Suprapubic skin (tissue), 4 donors: ENCODE results near the gene CLK1.

Source experiments
- CTCF ChIP-seq, 2 donors: fragments of 200-600 bp in 1 of 2; fragments of 450-650 bp in 1 of 2; sonication (generic) in 1 of 2; IDR thresholded peaks; one replicate each; pipeline ENCODE4 v1.5.1; 2016 to 2019; ENCODE audit warnings: antibody characterized with exemption in 2 of 2, mild to moderate bottlenecking in 1 of 2, moderate library complexity in 1 of 2
- EP300 ChIP-seq: sonication (generic); formaldehyde crosslinking; IDR thresholded peaks from one replicate; pipeline ENCODE4 v1.6.1; 2017; ENCODE audit warnings: antibody characterized with exemption
- POLR2A ChIP-seq, 2 donors: fragments of 450-650 bp; IDR thresholded peaks; one replicate each; pipeline ENCODE4 v1.6.1; 2017; ENCODE audit warnings: antibody characterized with exemption in 2 of 2, mild to moderate bottlenecking in 2 of 2, moderate library complexity in 2 of 2
- POLR2AphosphoS5 ChIP-seq, 3 donors: sonication (generic); formaldehyde crosslinking; IDR thresholded peaks; one replicate each; pipeline ENCODE4 v1.6.1; 2017; ENCODE audit warnings: antibody characterized with exemption in 3 of 3

DNA sequence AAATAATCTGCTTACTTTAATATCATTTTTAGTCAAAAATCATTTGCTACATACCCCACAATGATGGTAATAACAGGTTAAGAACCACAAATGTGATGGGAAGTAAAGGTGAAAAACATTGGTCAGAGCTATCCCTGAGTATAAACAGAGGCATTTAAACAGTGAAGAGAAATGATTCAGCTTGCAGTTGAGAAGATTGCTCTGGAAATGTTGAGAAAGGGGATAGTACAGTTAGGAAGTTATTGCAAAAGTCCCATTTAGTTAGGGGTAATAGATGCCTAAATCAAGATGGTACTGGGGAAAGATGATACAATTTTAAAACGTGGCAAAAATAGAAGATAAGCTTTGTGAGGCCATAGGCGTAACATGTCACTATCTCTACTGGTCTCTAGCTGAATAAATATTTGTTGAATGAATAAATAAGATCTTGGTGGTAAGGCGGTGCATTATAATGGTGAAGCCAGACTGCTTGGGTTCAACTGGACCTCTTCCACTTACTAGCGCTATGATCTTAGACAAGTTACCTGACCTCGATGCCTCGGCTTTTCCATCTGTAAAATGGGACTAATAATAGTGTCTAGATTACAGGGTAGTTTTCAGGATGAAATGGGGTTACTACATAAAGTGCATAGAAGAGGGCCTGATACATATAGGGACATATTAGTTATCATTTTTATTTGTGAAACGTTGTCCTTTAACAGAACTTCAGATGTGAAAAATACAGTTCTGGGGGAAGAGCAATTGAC is 54.8 kb downstream of the CLK1 start:
- TF ChIP-seq CTCF (IDR thresholded peaks at IDR 0.05) (no peak), POLR2AphosphoS5 (IDR thresholded peaks at IDR 0.05) (no peak), POLR2A (IDR thresholded peaks at IDR 0.05) (no peak), EP300 (no peak)
